A673 (cell line): ENCODE results near the gene MUSK. TPM values are rescaled to one million over a fixed set of nuclear protein-coding genes. Genes with fewer than 3 reads are reported as not detected.

Source experiments
- BruUV-seq: library from RNA; stranded (reverse); fragments of 400-500 nt; replicated peaks from 2 replicates; lab custom pipeline; 2021; lab: Mats Ljungman, UMichigan
- CTCF ChIA-PET: fragments of 300-600 bp; sonication (Branson Sonifier 250); formaldehyde crosslinking; loops from one replicate; lab custom pipeline; 2022; ENCODE audit warnings: antibody characterized with exemption; lab: Charles Lee
- POLR2A ChIA-PET: fragments of 300-600 bp; sonication (Branson Sonifier 250); formaldehyde crosslinking; loops from one replicate; lab custom pipeline; 2022; ENCODE audit warnings: antibody characterized with exemption; ENCODE audit not compliant: low non-redundant PET; lab: Charles Lee
- DNase-seq: peaks from one replicate; pipeline ENCODE4 v3.0.0-alpha.2; 2015; ENCODE audit warnings: low spot score
- H3K27ac ChIP-seq: fragments of 200-600 bp; sonication (generic); 2 replicates; pipeline ENCODE4 v1.5.1; 2016; ENCODE audit warnings: mixed run types, low read depth, mild to moderate bottlenecking, mixed read lengths, antibody characterized with exemption, low read length; ENCODE audit not compliant: poor library complexity, severe bottlenecking
- H3K27me3 ChIP-seq: fragments of 200-600 bp; sonication (generic); replicated peaks from 2 replicates; pipeline ENCODE4 v1.6.1; 2017; ENCODE audit warnings: mixed run types, low read depth, mild to moderate bottlenecking, mixed read lengths, antibody characterized with exemption, low read length; ENCODE audit not compliant: insufficient read depth, poor library complexity
- H3K36me3 ChIP-seq: fragments of 200-600 bp; sonication (generic); 2 replicates; pipeline ENCODE4 v1.6.1; 2016; ENCODE audit warnings: mixed run types, mild to moderate bottlenecking, mixed read lengths, antibody characterized with exemption, low read length; ENCODE audit not compliant: insufficient read depth, poor library complexity, severe bottlenecking
- H3K4me1 ChIP-seq: fragments of 200-600 bp; sonication (generic); 2 replicates; pipeline ENCODE4 v1.6.1; 2017; ENCODE audit warnings: mixed run types, mild to moderate bottlenecking, mixed read lengths, antibody characterized with exemption, low read length; ENCODE audit not compliant: insufficient read depth, poor library complexity, severe bottlenecking
- H3K4me3 ChIP-seq: fragments of 200-600 bp; sonication (generic); 2 replicates; pipeline ENCODE4 v1.5.1; 2016; ENCODE audit warnings: low read depth, mixed run types, mild to moderate bottlenecking, mixed read lengths, low read length; ENCODE audit not compliant: poor library complexity, severe bottlenecking
- H3K9me3 ChIP-seq: fragments of 200-600 bp; sonication (generic); 2 replicates; pipeline ENCODE4 v1.6.1; 2016; ENCODE audit warnings: mixed run types, low read depth, mild to moderate bottlenecking, mixed read lengths, antibody characterized with exemption, low read length; ENCODE audit not compliant: poor library complexity, severe bottlenecking
- CTCF ChIP-seq: fragments of 300-800, 200-600 bp; sonication (generic); conservative IDR thresholded peaks from 2 replicates; pipeline ENCODE4 v1.5.1; 2017; ENCODE audit warnings: low read depth, mild to moderate bottlenecking, antibody characterized with exemption, low read length, moderate library complexity, mixed read lengths
- EZH2 ChIP-seq: fragments of 200-600 bp; sonication (generic); IDR thresholded peaks from 2 replicates; pipeline ENCODE4 v1.6.1; 2017; ENCODE audit warnings: borderline replicate concordance, low read depth, mild to moderate bottlenecking, mixed read lengths, antibody characterized with exemption, low read length; ENCODE audit not compliant: poor library complexity, severe bottlenecking
- intact Hi-C: fragments of 100-400 bp; cut with micrococcal nuclease; formaldehyde crosslinking; loops from one replicate; pipeline ENCODE4 v1.10.0; 2022; ENCODE audit not compliant: unreplicated experiment
- total RNA-seq: library from RNA; stranded (reverse); gene quantifications from 2 replicates; pipeline ENCODE4 v1.2.3, GENCODE V29; 2021

The MUSK gene
- total RNA-seq, 1 experiment from 2014 or later = not detected

GRCh38 chr9:110622368-110622767 lies 46.2 kb upstream of the MUSK start:
- CTCF ChIA-PET = interaction anchor here (1.0 to 1.9 kb wide), 2 partner anchors 439 to 441 kb away, joined by 3 to 12 read pairs; no protein-coding TSS in a partner anchor
- H3K36me3 ChIP-seq = no peaks in the 10 kb centered on the region
- peaks cover 8% of the 10 kb centered on the region for H3K4me1 ChIP-seq
- no peak overlapping the region for H3K27ac ChIP-seq
- no peak for DNase-seq
- BruUV-seq = no TSS peak
- no peaks in the 10 kb centered on the region for H3K9me3 ChIP-seq
- POLR2A ChIA-PET = no interaction called here
- H3K4me3 ChIP-seq = no peak overlapping the region
- intact Hi-C loops = loop anchor here (2.0 kb wide), 1 partner anchor 440 kb away; no protein-coding TSS in a partner anchor
- no peaks in the 10 kb centered on the region for H3K27me3 ChIP-seq
- TF ChIP-seq EZH2 (no peak), CTCF (no peak)

- Histone ChIP-seq H3K27ac (no peak overlapping the region), H3K9me3 (no peaks in the 10 kb centered on the region), H3K36me3 (no peaks in the 10 kb centered on the region), H3K4me3 (no peak overlapping the region), H3K27me3 (no peaks in the 10 kb centered on the region), H3K4me1 (peaks cover 11% of the 10 kb centered on the region)
- ChIA-PET CTCF (interaction anchor here (0.5 to 1.9 kb wide), 6 partner anchors 20 to 1674 kb away, joined by 3 to 15 read pairs (median 7); no protein-coding TSS in a partner anchor), POLR2A (no interaction called here)
- TF ChIP-seq CTCF (peak; percentile 74), EZH2 (no peak)
- DNase-seq = peak; percentile 69
- intact Hi-C loops = loop anchor here (1.0 to 2.0 kb wide), 3 partner anchors 171 to 441 kb away; no protein-coding TSS in a partner anchor
- BruUV-seq = no TSS peak
Observed at GRCh38 chr9:110623462-110624025, 45.0 kb upstream of the MUSK start.

GRCh38 chr9:110626101-110626829 lies 42.3 kb upstream of the MUSK start:
- Histone ChIP-seq H3K4me3 (no peak overlapping the region), H3K36me3 (no peaks in the 10 kb centered on the region), H3K27me3 (no peaks in the 10 kb centered on the region), H3K27ac (no peak overlapping the region), H3K4me1 (peaks cover 11% of the 10 kb centered on the region), H3K9me3 (peaks cover 6% of the 10 kb centered on the region)
- DNase-seq = peak; percentile 78
- intact Hi-C loops = no loop called here
- no TSS peak for BruUV-seq
- CTCF ChIA-PET = no interaction called here
- no peak for TF ChIP-seq CTCF
- no peak for TF ChIP-seq EZH2
- POLR2A ChIA-PET = interaction anchor here (0.6 kb wide), 1 partner anchor 275 kb away, joined by 3 read pairs; no protein-coding TSS in a partner anchor
